GM12875 (cell line): Measurements from ENCODE around the gene CUBN.

Source experiments
- H3K4me3 ChIP-seq: one replicate; pipeline ENCODE4 v1.5.1; 2011; ENCODE audit warnings: low read depth, low read length, control low read depth
- CTCF ChIP-seq: IDR thresholded peaks from 2 replicates; pipeline ENCODE4 v1.5.1; 2011; ENCODE audit warnings: low read depth, mild to moderate bottlenecking, control low read depth, inconsistent platforms, low read length, moderate library complexity, borderline replicate concordance; ENCODE audit not compliant: insufficient read depth

CUBN gene

GRCh38 chr10:16896993-16897392 is 232.6 kb downstream of the CUBN start:
- no peak for TF ChIP-seq CTCF
- no peak overlapping the region for H3K4me3 ChIP-seq

GRCh38 chr10:16894821-16895220 is 234.8 kb downstream of the CUBN start:
- no peak overlapping the region for H3K4me3 ChIP-seq
- no peak for TF ChIP-seq CTCF

- H3K4me3 ChIP-seq, result no peak overlapping the region
- TF ChIP-seq CTCF, result no peak
Measured at GRCh38 chr10:16893664-16894063, 235.9 kb downstream of the CUBN start.

GRCh38 chr10:16891375-16892313 is 238.0 kb downstream of the CUBN start:
- TF ChIP-seq CTCF, result no peak
- no peak overlapping the region for H3K4me3 ChIP-seq

GRCh38 chr10:16890691-16891090 is 238.9 kb downstream of the CUBN start:
- no peak for TF ChIP-seq CTCF
- no peak overlapping the region for H3K4me3 ChIP-seq

- no peak overlapping the region for H3K4me3 ChIP-seq
- TF ChIP-seq CTCF, result no peak
Measured at GRCh38 chr10:16887565-16887964, 242.0 kb downstream of the CUBN start.

GRCh38 chr10:16886031-16886430 is 243.6 kb downstream of the CUBN start:
- no peak for TF ChIP-seq CTCF
- no peak overlapping the region for H3K4me3 ChIP-seq
